Nephron (organoid): ENCODE data around the gene TOR1A.
A peak's percentile ranks its signal among the peaks of the same experiment; 100 is the strongest.
"Not testable (repeated sequence)": the region's sequence is repeated elsewhere in the genome, so short reads cannot be mapped to it uniquely, and the experiment has no call there.

Experiments
- H3K27ac Mint-ChIP-seq, 3 experiments: 2 replicates each; pipeline ENCODE4 v1.8.0; 2020; ENCODE audit warnings: mixed read lengths in 3 of 3, mild to moderate bottlenecking in 2 of 3, moderate library complexity in 1 of 3
- H3K27me3 Mint-ChIP-seq: 2 replicates; pipeline ENCODE4 v1.8.0; 2021; ENCODE audit warnings: low read depth, mild to moderate bottlenecking, moderate library complexity, mixed read lengths
- H3K36me3 Mint-ChIP-seq: 2 replicates; pipeline ENCODE4 v1.8.0; 2020; ENCODE audit warnings: low read depth, mixed read lengths
- H3K4me1 Mint-ChIP-seq: 2 replicates; pipeline ENCODE4 v1.8.0; 2020; ENCODE audit warnings: mixed read lengths
- H3K4me3 Mint-ChIP-seq, 3 experiments: 2 replicates each; pipeline ENCODE4 v1.8.0; 2020; ENCODE audit warnings: mild to moderate bottlenecking in 3 of 3, mixed read lengths in 3 of 3, moderate library complexity in 2 of 3
- H3K9me3 Mint-ChIP-seq: 2 replicates; pipeline ENCODE4 v1.8.0; 2020; ENCODE audit warnings: mixed read lengths
- TF ChIP-seq, protein P1 (sequence below), 3 experiments: fragments of 200-600 bp; sonication (generic); IDR thresholded peaks; one replicate each; pipeline ENCODE4 v1.5.0; 2021; ENCODE audit warnings: antibody characterized with exemption in 3 of 3; ENCODE audit not compliant: unreplicated experiment in 3 of 3

The TOR1A gene

DNA sequence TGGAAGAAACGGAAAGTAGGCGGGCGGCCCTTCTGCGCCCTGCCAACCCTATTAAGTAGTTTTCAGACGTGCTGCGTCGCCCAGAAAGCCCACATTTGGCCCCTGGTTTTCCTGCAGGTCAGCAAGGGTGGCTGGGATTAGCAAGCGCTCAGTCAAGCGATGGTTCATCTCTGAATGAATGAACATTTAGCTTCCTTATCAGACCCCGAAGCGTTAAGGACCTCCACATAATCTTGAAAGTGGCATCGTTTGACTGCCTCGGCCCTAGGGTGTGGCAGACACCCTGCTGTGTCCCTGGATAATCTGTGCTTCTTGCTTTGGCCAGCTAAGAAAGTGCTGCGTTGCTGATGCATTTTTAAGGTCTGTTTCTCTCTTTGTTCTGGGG, 20.3 kb downstream of the TOR1A start:
- no peaks in the 10 kb centered on the region for H3K9me3 Mint-ChIP-seq
- TF ChIP-seq, protein P1, sequence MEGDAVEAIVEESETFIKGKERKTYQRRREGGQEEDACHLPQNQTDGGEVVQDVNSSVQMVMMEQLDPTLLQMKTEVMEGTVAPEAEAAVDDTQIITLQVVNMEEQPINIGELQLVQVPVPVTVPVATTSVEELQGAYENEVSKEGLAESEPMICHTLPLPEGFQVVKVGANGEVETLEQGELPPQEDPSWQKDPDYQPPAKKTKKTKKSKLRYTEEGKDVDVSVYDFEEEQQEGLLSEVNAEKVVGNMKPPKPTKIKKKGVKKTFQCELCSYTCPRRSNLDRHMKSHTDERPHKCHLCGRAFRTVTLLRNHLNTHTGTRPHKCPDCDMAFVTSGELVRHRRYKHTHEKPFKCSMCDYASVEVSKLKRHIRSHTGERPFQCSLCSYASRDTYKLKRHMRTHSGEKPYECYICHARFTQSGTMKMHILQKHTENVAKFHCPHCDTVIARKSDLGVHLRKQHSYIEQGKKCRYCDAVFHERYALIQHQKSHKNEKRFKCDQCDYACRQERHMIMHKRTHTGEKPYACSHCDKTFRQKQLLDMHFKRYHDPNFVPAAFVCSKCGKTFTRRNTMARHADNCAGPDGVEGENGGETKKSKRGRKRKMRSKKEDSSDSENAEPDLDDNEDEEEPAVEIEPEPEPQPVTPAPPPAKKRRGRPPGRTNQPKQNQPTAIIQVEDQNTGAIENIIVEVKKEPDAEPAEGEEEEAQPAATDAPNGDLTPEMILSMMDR (IDR thresholded peaks at IDR 0.05; ENCODE audit: unreplicated experiment in 3 of 3): no peak
- peak overlapping the region; percentile 87 to 91 (median 87) for H3K4me3 Mint-ChIP-seq
- peaks cover 7% of the 10 kb centered on the region for H3K27me3 Mint-ChIP-seq
- H3K4me1 Mint-ChIP-seq: peaks cover 12% of the 10 kb centered on the region
- H3K27ac Mint-ChIP-seq: peak overlapping the region in 1 of 3 experiments; percentile 76
- peaks cover 20% of the 10 kb centered on the region for H3K36me3 Mint-ChIP-seq

DNA sequence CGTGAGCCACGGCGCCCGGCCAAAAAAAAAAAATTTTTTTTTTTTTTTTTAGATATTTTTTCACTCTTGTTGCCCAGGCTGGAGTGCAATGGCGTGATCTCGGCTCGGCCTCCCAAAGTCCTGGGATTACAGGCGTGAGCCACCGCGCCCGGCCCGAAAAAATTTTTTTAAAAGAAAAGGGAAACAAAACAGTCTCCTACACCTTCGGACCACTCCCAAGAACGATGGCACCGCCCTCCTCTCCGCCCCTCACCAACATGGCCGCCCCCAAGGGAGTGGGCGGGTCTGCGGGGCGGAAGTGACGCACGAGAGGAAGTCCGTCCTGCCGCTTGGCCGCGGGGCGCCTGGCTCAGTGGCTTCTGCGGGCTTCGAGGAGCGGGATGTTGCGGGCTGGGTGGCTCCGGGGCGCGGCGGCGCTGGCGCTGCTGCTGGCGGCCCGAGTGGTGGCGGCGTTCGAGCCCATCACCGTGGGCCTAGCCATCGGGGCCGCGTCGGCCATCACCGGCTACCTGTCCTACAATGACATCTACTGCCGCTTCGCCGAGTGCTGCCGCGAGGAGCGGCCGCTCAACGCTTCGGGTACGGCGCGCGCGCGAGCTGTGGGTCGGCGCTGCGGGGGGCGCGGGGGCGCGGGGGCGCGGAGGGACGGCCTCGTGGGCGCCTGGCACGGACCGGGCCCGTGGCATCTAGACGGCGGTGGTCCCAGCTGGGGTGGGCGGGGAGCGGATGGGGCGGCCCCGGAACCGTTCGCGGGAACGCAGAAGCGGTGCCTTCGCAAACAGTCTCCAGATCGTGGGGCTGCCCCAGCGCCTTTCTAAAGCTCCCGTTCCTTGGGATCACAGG, 20.9 kb downstream of the TOR1A start, which contains the start of gene TOR1B:
TSS of gene TOR1B (plus strand) at position 352 of the 843 bp plus-strand sequence. CDS start at position 381, 29 bp downstream.
- Mint-ChIP-seq H3K4me1 (peaks cover 12% of the 10 kb centered on the region), H3K27ac (peak within 1 kb of the TSS in 2 of 3 experiments; percentile 67 to 76), H3K9me3 (no peaks in the 10 kb centered on the region), H3K36me3 (peaks cover 19% of the 10 kb centered on the region), H3K4me3 (peak within 1 kb of the TSS; percentile 87 to 92 (median 91)), H3K27me3 (peaks cover 7% of the 10 kb centered on the region)
- TF ChIP-seq, protein P1 (IDR thresholded peaks at IDR 0.05; ENCODE audit: unreplicated experiment in 3 of 3): no peak

DNA sequence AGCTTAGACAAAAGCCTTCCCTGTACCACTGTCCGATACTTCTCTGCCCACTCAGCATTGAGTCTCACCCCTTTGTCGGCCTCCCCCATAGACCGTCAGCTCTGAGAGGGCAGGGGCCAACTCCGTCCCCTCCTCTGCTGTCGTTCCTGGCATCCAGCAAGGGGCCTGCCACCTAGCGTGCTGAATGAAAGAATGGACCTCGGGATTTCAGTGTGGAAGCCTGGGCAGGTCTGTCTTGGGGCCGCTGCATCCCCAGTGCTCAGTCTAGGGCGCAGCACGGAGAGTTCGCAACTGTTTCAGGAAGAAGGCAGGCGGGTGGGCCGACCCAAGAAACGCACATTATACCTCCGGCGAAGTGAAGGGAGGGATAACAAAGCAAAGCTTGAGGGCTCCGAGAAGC, 22.4 kb downstream of the TOR1A start:
- Mint-ChIP-seq H3K36me3 (peaks cover 11% of the 10 kb centered on the region), H3K4me3 (peak overlapping the region; percentile 64 to 83 (median 72)), H3K27ac (no peak overlapping the region), H3K27me3 (peaks cover 7% of the 10 kb centered on the region), H3K4me1 (peaks cover 12% of the 10 kb centered on the region), H3K9me3 (no peaks in the 10 kb centered on the region)
- TF ChIP-seq, protein P1 (IDR thresholded peaks at IDR 0.05; ENCODE audit: unreplicated experiment in 3 of 3): no peak

DNA sequence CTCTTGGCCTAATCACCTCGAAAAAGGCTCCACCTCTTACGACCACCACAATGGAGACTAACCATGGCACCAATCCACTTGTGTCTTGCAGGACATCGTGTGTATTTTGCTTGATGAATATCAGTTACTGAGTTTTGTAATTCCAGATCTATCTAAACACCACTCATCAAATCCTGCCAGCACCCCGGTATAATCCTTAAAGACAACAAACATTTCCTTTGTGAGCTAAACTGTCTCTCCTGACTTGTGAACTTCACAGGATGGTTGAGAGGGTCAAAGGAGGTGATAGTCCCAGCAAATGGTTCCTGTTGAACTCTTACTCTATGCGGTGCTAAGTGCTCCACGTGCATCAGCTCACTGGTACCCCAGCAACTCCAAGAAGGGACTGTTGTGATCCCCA, 25.0 kb downstream of the TOR1A start:
- no peaks in the 10 kb centered on the region for H3K9me3 Mint-ChIP-seq
- TF ChIP-seq, protein P1 (IDR thresholded peaks at IDR 0.05; ENCODE audit: unreplicated experiment in 3 of 3): no peak
- H3K4me3 Mint-ChIP-seq: no peak overlapping the region
- peaks cover 27% of the 10 kb centered on the region for H3K27me3 Mint-ChIP-seq
- no peak overlapping the region for H3K27ac Mint-ChIP-seq
- peaks cover 2% of the 10 kb centered on the region for H3K4me1 Mint-ChIP-seq
- H3K36me3 Mint-ChIP-seq: no peaks in the 10 kb centered on the region

DNA sequence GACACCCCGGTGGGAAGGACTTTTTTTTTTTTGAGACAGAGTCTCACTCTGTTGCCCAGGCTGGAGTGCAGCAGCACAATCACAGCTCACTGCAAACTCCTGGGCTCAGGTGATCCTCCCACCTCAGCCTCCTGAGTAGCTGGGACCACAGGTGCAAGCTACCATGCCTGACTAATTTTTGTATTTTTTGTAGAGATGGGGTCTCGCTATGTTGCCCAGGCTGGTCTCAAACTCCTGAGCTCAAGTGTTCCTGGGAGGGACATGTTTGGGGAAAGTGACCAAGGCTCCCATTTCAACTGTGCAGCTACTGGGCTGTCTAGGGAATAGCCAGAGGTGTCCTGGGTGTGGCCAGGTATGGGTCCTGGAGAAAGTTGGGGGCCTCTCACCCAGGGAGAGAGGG, 27.9 kb downstream of the TOR1A start:
- H3K9me3 Mint-ChIP-seq, H3K27ac Mint-ChIP-seq: not testable (repeated sequence)
- H3K27me3 Mint-ChIP-seq: peaks cover 36% of the 10 kb centered on the region

DNA sequence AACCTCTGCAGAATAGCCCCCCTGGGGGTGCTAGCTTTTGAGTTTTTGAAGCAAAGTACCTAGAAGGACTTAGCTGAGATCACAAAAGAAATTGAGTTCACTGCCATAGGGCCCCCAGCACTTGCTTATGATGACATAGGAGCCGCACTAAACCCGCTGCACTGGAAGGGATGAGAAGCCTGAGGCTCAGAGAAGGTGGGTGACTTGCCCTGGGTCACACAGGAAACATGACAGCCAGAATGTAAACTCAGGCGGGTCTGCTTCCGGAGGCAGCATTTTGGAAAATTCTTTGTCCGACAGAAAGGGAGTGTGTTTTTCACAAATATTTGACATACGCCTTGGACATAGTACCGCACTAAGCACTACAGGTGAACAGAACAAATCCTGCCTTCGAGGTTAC, 29.4 kb downstream of the TOR1A start:
- TF ChIP-seq, protein P1 (IDR thresholded peaks at IDR 0.05; ENCODE audit: unreplicated experiment in 3 of 3): no peak

More for the DNA sequence above, 27.9 kb downstream of the TOR1A start:
- not testable (repeated sequence) for H3K36me3 Mint-ChIP-seq, H3K4me3 Mint-ChIP-seq, H3K4me1 Mint-ChIP-seq

More for the DNA sequence above, 29.4 kb downstream of the TOR1A start:
- no peaks in the 10 kb centered on the region for H3K9me3 Mint-ChIP-seq
- no peak overlapping the region for H3K27ac Mint-ChIP-seq
- H3K36me3 Mint-ChIP-seq: no peaks in the 10 kb centered on the region
- no peak overlapping the region for H3K4me3 Mint-ChIP-seq
- H3K4me1 Mint-ChIP-seq: peaks cover 4% of the 10 kb centered on the region
- H3K27me3 Mint-ChIP-seq: peaks cover 49% of the 10 kb centered on the region
